HepG2 (cell line): Measurements from ENCODE around the gene ASTN2.

Source experiments
- RAD21 ChIP-seq: fragments of 450-650 bp; formaldehyde crosslinking; IDR thresholded peaks from 2 replicates; pipeline ENCODE4 v1.5.0; 2020; ENCODE audit warnings: mild to moderate bottlenecking
- ZNF879 ChIP-seq: sonication (generic); formaldehyde crosslinking; IDR thresholded peaks from 2 replicates; pipeline ENCODE4 v1.8.1; 2023; ENCODE audit warnings: missing genetic modification reagents

DNA sequence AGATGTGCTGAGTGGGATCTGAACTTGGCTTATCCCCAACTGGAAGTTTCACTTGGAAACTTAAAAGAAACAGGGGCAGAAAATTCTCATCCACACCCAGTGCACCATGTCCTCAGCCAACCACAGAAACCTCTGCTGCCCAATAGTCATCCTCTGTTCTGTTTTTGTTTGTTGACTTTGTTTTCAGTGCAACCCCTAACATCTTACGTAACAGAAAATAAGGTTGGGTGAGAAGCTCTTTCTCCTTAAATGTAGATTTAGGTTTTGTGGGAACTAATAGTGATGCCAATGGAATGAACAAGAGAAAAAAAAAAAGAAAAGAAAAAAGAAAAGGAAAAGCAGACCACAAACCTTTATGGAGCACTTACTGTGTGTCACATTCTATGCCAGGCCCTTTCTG lies 998.4 kb downstream of the ASTN2 start:
- TF ChIP-seq ZNF879, result no peak
- no peak for TF ChIP-seq RAD21 (CRISPR knock-in tag)
